Kasumi-1 (cell line): ENCODE data around the gene LTC4S.
"Not testable (repeated sequence)": the region's sequence is repeated elsewhere in the genome, so short reads cannot be mapped to it uniquely, and the experiment has no call there.

Experiments
- DNase-seq, 2 experiments: peaks; one replicate each; lab custom pipeline; 2025; lab: John Stamatoyannopoulos, UW

The LTC4S gene, protein sequence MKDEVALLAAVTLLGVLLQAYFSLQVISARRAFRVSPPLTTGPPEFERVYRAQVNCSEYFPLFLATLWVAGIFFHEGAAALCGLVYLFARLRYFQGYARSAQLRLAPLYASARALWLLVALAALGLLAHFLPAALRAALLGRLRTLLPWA

GRCh38 chr5:179793468-179794139 lies at the start of gene LTC4S:
TSS of gene LTC4S (plus strand) at chr5:179793986. CDS start at chr5:179794081, 95 bp downstream.
- DNase-seq, result peak; percentile 80 to 88

GRCh38 chr5:179744106-179744505 lies 49.7 kb upstream of the LTC4S start:
- not testable (repeated sequence) for DNase-seq

DNA sequence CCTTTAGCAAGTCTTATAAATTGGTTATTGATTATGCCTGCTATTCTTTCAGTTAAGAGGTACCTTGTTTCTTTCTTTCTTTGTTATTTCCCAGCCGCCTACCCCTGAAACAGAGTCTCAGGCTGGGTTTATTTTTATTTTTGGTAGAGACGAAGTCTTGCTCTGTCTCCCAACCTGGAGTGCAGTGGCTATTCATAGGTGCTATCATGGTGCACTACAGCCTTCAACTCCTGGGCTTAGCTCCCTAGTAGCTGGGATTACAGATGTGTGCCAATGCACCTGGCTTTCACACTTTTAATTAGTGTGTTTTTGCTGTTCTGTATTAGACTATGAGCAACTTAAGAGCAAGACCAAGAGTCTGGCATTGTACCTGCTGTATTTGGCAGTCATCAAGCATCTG lies 46.9 kb upstream of the LTC4S start:
- no peak for DNase-seq

- DNase-seq, result no peak
Observed at GRCh38 chr5:179747811-179748210, 46.0 kb upstream of the LTC4S start.

GRCh38 chr5:179749857-179750508 lies 43.8 kb upstream of the LTC4S start:
- DNase-seq, result no peak

GRCh38 chr5:179753971-179754370 lies 39.8 kb upstream of the LTC4S start:
- DNase-seq, result no peak

GRCh38 chr5:179755022-179755421 lies 38.8 kb upstream of the LTC4S start:
- DNase-seq, result no peak

DNA sequence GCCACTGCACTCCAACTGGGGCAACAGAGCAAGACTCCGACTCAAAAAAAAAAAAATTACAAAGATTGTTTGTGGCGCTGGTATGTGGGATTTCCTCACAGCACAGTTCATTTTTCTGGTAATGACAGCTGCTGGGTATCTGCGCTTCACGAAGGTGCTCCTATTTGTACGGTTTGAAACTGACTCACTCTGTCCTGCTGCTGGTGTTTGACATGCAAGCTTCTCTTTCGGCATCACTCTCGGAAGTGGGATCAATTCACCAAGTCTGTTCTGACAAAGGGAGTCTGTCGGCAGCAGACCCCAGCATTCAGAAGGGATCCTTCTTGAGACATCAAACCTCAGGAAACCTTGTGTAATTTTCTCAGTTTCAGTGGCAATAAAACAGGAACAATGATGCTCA lies 34.8 kb upstream of the LTC4S start:
- peak; percentile 22 to 24 for DNase-seq

DNA sequence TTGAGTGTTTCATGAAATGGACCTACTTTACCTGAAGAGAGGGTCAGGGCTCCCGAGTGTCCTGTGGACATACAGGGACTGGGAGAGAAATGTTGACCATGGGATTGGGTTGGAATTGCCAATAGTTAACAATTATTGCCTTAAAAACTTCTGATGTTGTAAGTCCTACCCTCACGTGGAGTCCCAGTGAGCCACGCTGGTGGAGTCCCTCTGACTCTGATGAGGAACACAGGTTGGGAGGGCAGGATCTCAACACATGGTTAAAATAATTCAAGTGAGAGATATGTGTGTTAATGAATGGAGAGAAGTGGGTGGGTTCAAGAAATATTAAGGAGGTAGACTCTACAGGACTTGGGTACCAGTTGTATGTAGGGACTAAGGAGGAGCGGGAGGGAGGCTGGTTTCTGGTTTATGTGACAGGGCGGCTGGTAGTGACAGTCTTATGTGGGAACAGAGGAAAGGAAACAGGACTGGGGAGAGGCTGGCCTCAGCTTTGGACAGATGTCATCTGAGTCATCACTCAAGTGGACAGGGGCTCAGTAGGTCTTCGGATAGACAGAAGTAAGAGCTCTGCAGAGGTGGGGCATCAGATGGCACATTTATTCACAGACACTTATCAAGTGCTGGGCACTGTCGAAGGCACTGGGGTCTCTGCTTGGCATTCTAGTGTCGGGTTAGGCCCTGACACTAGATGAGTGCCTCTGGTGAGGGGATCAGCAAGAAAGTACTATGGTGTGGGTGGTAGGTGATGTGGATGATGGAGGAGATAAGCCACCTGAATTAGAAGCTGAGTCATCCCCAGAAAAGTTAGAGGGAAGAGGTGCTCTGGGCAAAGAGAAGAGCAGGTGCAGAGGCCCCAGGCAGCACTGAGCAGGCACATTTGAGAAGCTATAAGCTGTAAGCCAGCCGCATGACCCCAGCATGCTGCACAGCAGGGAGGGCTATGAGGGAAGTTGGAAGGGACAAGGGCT lies 33.9 kb upstream of the LTC4S start:
- no peak for DNase-seq

- DNase-seq, result peak; percentile 75 to 76
Observed at GRCh38 chr5:179762079-179762780, 31.6 kb upstream of the LTC4S start.

GRCh38 chr5:179762781-179763176 lies 31.0 kb upstream of the LTC4S start:
- DNase-seq, result no peak

- DNase-seq, result peak; percentile 73 to 85
Observed at GRCh38 chr5:179763215-179763945, 30.4 kb upstream of the LTC4S start.

DNA sequence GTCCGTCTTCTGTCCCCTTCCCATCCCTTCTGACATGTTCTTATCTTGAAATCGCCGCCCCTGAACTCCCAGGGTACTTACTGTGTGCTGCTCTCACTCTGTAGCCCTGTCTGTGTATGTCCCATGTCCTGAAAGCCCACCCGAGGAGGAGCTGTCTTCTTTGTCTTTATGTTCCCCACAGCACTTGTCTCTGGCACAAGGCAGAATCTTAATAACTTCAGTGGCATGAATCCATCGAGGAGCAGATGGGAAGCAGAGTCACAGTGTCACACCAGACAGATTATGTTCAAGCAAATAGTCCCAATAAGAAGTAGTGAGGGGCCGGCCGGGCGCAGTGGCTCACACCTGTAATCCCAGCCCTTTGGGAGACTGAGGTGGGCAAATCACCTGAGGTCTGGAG lies 29.7 kb upstream of the LTC4S start:
- no peak for DNase-seq

DNA sequence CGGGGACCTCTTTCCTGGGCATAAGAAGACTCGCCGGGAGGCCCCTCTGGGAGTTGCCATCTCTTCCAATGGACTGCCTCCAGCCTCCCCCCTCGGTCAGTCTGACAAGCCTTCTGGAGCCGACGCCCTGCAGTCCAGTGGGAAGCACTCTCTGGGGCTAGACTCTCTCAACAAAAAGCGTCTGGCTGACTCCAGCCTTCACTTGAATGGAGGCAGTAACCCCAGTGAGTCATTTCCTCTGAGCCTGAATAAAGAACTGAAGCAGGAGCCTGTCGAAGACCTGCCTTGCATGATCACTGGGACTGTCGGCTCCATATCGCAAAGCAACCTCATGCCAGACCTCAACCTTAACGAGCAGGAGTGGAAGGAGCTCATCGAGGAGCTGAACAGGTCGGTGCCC lies 28.4 kb upstream of the LTC4S start:
- peak; percentile 68 to 72 for DNase-seq

DNA sequence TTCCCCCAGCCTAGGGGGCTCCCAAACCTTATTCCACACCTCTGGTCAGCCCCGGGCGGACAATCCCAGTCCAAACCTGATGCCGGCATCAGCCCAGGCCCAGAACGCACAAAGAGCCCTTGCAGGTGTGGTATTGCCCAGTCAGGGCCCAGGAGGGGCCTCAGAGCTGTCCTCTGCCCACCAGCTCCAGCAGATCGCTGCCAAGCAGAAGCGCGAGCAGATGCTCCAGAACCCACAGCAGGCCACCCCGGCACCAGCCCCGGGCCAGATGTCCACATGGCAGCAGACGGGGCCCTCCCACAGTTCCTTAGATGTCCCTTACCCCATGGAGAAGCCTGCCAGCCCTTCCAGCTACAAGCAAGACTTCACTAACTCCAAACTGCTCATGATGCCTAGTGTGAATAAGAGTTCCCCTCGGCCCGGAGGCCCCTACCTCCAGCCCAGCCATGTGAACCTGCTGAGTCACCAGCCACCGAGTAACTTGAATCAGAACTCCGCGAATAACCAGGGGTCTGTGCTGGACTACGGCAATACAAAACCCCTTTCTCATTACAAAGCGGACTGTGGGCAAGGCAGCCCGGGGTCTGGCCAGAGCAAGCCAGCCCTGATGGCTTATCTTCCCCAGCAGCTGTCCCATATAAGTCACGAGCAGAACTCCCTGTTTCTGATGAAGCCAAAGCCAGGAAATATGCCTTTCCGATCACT lies 27.6 kb upstream of the LTC4S start:
- no peak for DNase-seq

DNA sequence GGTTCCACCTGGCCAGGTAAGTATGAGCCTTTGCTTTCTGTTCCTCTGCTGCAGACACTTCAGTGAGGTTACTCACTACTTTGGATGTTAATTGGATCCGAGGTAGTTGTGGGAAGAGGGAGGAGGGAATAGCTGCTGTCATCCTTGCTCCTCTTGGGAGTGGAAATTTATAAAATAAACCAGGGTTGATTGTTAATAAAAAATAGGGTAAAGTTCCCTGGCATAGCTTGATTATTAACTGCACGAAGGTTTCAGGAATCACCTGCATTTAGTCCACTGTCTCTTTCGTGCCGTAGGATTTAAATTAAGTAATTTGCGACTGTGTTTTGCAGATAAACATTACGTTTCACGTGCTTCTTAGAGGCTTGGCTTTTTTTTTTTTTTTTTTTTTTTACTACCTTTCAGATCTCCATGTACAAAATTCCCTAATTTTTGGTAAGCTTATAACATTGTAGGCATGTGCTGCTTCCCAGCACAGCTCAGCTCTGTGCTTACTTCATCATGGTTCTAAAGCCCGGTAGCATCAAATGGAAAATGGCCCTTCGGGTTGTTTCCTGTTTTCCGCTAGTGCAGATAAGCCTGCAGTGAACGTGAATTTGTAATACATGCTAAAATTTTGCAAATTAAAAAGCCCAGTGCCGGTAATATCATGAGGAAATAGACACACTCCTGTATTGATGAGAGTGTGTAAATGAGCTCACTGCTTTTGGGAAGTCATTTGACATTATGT lies 26.9 kb upstream of the LTC4S start:
- no peak for DNase-seq

- peak; percentile 16 to 62 for DNase-seq
Observed at GRCh38 chr5:179767496-179768100, 26.2 kb upstream of the LTC4S start.

GRCh38 chr5:179768326-179769085 lies 25.3 kb upstream of the LTC4S start:
- DNase-seq, result no peak
